PC-3 (cell line): ENCODE measurements around the gene ZNF146. TPM values are rescaled to one million over a fixed set of nuclear protein-coding genes. Genes with fewer than 3 reads are reported as not detected.

Experiments
- ATAC-seq: fragments of 200-7000 bp; cut with Tn5 transposase; 2 replicates; pipeline ENCODE4 v1.9.1; 2020; ENCODE audit warnings: mild to moderate bottlenecking, moderate library complexity
- BruUV-seq: library from RNA; stranded (reverse); fragments of 400-500 nt; replicated peaks from 2 replicates; lab custom pipeline; 2021; lab: Mats Ljungman, UMichigan
- CTCF ChIA-PET: fragments of 300-600 bp; sonication (Branson Sonifier 250); formaldehyde crosslinking; loops from one replicate; lab custom pipeline; 2022; ENCODE audit warnings: antibody characterized with exemption; lab: Charles Lee
- POLR2A ChIA-PET: fragments of 300-600 bp; sonication (Branson Sonifier 250); formaldehyde crosslinking; loops from one replicate; lab custom pipeline; 2022; ENCODE audit warnings: antibody characterized with exemption; ENCODE audit not compliant: unreplicated experiment; lab: Charles Lee
- DNase-seq: peaks from one replicate; pipeline ENCODE4 v3.0.0-alpha.2; 2015
- H2AFZ ChIP-seq: fragments of 300-600 bp; sonication (generic); 2 replicates; pipeline ENCODE4 v1.6.0; 2016; ENCODE audit warnings: antibody characterized with exemption, low read length
- H3F3A ChIP-seq: fragments of 300-600 bp; sonication (generic); one replicate; pipeline ENCODE4 v1.6.0; 2017; ENCODE audit warnings: antibody characterized with exemption, low read length, control low read depth, mild to moderate bottlenecking; ENCODE audit not compliant: unreplicated experiment
- H3K27ac ChIP-seq: fragments of 300-600 bp; sonication (generic); 2 replicates; pipeline ENCODE4 v1.5.1; 2016; ENCODE audit warnings: mild to moderate bottlenecking, low read length
- H3K27me3 ChIP-seq: fragments of 300-600 bp; sonication (generic); 2 replicates; pipeline ENCODE4 v1.6.1; 2016; ENCODE audit warnings: low read length, mixed read lengths
- H3K36me3 ChIP-seq: fragments of 300-600 bp; sonication (generic); 2 replicates; pipeline ENCODE4 v1.6.1; 2016; ENCODE audit warnings: low read depth, mixed run types, low read length, mixed read lengths
- H3K4me1 ChIP-seq: fragments of 300-600 bp; sonication (generic); 2 replicates; pipeline ENCODE4 v1.5.1; 2016; ENCODE audit warnings: low read length; ENCODE audit not compliant: insufficient read depth
- H3K4me2 ChIP-seq: fragments of 300-600 bp; sonication (generic); 2 replicates; pipeline ENCODE4 v1.6.0; 2016; ENCODE audit warnings: low read length
- H3K4me3 ChIP-seq: fragments of 300-600 bp; sonication (generic); 2 replicates; pipeline ENCODE4 v1.5.1; 2016; ENCODE audit warnings: mild to moderate bottlenecking, low read length, mixed read lengths
- H3K79me2 ChIP-seq: fragments of 300-600 bp; sonication (generic); 2 replicates; pipeline ENCODE4 v1.6.1; 2017; ENCODE audit warnings: low read length, mixed read lengths
- H3K9ac ChIP-seq: fragments of 300-600 bp; sonication (generic); 2 replicates; pipeline ENCODE4 v1.6.0; 2016; ENCODE audit warnings: mild to moderate bottlenecking, low read length
- H3K9me2 ChIP-seq: fragments of 300-600 bp; sonication (generic); replicated peaks from 2 replicates; pipeline ENCODE4 v1.6.1; 2016; ENCODE audit warnings: mixed run types, low read length, mixed read lengths
- H3K9me3 ChIP-seq: fragments of 300-600 bp; sonication (generic); 2 replicates; pipeline ENCODE4 v1.6.1; 2016; ENCODE audit warnings: low read length, mixed read lengths
- H4K20me1 ChIP-seq: fragments of 300-600 bp; sonication (generic); 2 replicates; pipeline ENCODE4 v1.6.1; 2016; ENCODE audit warnings: low read length, mixed read lengths
- EZH2 ChIP-seq: fragments of 300-600 bp; sonication (generic); IDR thresholded peaks from one replicate; pipeline ENCODE4 v1.6.1; 2017; ENCODE audit warnings: antibody characterized with exemption, mild to moderate bottlenecking, low read length; ENCODE audit not compliant: unreplicated experiment
- EZH2phosphoT487 ChIP-seq: fragments of 300-600 bp; sonication (generic); IDR thresholded peaks from 2 replicates; pipeline ENCODE4 v1.6.1; 2018; ENCODE audit warnings: mild to moderate bottlenecking, antibody characterized with exemption, low read length, borderline replicate concordance
- intact Hi-C: fragments of 100-400 bp; cut with micrococcal nuclease; formaldehyde crosslinking; loops from 2 replicates; pipeline ENCODE4 v1.9.0; 2023
- total RNA-seq: library from RNA; depleted of rRNA; stranded (reverse); fragments of >200 nt; gene quantifications from 2 replicates; pipeline ENCODE4 v1.2.3, GENCODE V29; 2014
- TF ChIP-seq, protein P1 (sequence below): fragments of 300-600 bp; sonication (generic); conservative IDR thresholded peaks from 2 replicates; pipeline ENCODE4 v1.5.1; 2017; ENCODE audit warnings: antibody characterized with exemption, low read depth, mild to moderate bottlenecking, low read length

Gene ZNF146
- total RNA-seq, 1 experiment from 2014 or later: 78.4 TPM

DNA sequence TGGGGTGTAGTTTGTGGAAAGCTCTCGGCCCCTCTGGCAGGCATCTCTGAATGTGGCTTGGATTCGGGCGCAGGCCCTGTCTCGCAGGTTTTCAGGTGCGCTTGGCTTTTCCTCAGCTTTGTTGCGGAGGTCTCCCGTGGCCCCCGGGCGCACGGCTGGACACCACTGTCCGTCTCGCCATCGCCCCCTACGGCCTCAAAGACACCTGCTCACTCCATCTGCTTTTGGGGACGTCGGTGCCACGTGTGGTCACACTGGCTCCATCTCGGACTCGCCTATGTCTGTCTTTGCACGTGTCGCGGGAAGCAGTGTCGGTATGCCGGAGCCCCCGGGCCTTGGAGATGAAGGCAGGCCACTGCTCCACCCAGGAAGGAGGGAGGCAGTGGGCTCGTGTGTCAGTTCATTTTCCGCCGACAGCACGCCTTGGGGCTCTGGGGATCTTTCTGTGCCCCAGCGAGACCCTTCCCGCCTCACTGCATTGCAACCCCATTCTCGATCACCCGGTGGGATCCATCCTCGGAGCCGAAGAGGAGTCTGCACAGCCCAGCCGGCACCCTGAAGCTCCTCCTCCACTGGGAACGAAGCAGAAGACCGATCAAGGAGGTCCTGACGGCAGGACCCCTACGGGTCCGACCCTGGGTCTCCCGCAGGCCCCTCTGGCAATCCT, 42.1 kb downstream of the ZNF146 start:
- DNase-seq: no peak
- H3K9me2 ChIP-seq: no peaks in the 10 kb centered on the region
- H2AFZ ChIP-seq: no peak overlapping the region
- no peaks in the 10 kb centered on the region for H3K4me1 ChIP-seq
- intact Hi-C loops: no loop called here
- TF ChIP-seq EZH2: no peak
- TF ChIP-seq, protein P1, sequence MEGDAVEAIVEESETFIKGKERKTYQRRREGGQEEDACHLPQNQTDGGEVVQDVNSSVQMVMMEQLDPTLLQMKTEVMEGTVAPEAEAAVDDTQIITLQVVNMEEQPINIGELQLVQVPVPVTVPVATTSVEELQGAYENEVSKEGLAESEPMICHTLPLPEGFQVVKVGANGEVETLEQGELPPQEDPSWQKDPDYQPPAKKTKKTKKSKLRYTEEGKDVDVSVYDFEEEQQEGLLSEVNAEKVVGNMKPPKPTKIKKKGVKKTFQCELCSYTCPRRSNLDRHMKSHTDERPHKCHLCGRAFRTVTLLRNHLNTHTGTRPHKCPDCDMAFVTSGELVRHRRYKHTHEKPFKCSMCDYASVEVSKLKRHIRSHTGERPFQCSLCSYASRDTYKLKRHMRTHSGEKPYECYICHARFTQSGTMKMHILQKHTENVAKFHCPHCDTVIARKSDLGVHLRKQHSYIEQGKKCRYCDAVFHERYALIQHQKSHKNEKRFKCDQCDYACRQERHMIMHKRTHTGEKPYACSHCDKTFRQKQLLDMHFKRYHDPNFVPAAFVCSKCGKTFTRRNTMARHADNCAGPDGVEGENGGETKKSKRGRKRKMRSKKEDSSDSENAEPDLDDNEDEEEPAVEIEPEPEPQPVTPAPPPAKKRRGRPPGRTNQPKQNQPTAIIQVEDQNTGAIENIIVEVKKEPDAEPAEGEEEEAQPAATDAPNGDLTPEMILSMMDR: no peak
- TF ChIP-seq EZH2phosphoT487: no peak
- H3K27me3 ChIP-seq: no peaks in the 10 kb centered on the region
- no TSS peak for BruUV-seq
- H3K9ac ChIP-seq: no peak overlapping the region
- no peaks in the 10 kb centered on the region for H3K79me2 ChIP-seq
- H4K20me1 ChIP-seq: no peaks in the 10 kb centered on the region
- no peak for ATAC-seq
- H3K36me3 ChIP-seq: no peaks in the 10 kb centered on the region
- H3K27ac ChIP-seq: no peak overlapping the region
- no peak overlapping the region for H3K4me2 ChIP-seq
- ChIA-PET POLR2A (no interaction called here), CTCF (no interaction called here)
- no peak overlapping the region for H3K4me3 ChIP-seq
- no peaks in the 10 kb centered on the region for H3F3A ChIP-seq
- no peaks in the 10 kb centered on the region for H3K9me3 ChIP-seq

DNA sequence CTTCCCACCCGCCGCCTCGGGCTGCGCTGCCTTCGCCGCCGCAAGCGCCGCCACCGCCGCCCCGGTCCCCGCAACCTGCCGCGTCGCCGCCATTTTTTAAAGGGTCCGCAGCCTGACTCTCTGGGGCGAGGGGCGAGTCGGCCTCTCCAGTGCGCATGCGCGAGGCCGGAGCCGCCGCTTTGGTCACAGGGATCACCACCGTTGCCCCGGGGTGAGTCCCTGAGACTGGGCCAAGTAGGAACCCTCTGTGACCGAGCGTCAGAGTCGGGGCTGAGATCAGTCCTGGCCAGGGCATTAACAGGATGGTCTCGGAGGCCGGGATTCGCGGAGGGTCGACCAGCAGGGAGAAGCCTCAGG, 42.6 kb downstream of the ZNF146 start:
- Histone ChIP-seq H3K9ac (no peak overlapping the region), H3K27me3 (no peaks in the 10 kb centered on the region), H3K36me3 (no peaks in the 10 kb centered on the region), H3K9me3 (no peaks in the 10 kb centered on the region), H3K9me2 (no peaks in the 10 kb centered on the region), H4K20me1 (no peaks in the 10 kb centered on the region), H3K4me1 (no peaks in the 10 kb centered on the region), H3K79me2 (no peaks in the 10 kb centered on the region), H3K4me3 (no peak overlapping the region), H3K4me2 (no peak overlapping the region), H3F3A (no peaks in the 10 kb centered on the region), H2AFZ (no peak overlapping the region), H3K27ac (no peak overlapping the region)
- ChIA-PET CTCF (no interaction called here), POLR2A (no interaction called here)
- TF ChIP-seq, protein P1: no peak
- TF ChIP-seq EZH2: no peak
- TF ChIP-seq EZH2phosphoT487: no peak
- intact Hi-C loops: no loop called here
- ATAC-seq (no peak), DNase-seq (no peak)
- BruUV-seq: no TSS peak

DNA sequence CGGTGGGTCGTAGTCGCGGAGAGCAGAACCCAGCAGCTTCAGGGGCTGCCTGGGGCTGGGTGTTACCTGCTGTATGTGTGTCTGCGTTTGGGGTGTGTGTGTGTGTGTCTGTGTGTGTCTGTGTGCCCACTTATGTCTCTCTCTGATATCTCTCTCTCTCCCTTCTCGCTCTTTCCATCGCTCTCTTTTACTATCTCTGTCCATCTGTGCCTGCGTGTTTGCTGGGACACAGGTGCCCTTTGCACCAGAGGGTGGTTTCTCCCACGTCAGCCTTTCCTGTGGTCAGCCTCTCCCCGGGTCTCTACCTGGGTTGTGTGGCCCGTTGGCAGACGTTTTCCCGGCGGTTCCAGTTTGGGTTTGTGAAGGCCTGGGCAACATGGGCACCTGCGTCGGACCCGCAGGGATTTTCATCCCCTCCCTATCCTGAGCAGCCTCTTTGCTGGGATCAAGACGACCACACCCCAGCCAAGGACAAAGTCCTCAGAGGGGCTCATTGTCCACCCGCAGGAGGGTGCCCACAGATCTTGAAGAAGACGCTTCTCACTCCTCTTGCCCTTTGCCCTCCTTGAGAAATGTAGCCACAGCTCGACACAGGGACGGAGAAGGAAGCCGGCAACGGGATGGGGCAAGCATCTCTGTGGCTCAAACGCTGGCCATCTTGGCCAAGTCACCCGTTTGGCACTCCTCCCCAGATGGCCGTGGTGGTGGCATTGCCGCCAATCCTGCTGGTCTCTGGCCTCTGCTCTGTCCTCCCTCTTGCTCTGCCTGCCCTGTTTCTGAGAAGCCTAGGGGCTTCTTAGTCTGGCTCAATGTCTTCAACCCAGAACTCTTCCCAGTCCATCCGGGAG, 43.3 kb downstream of the ZNF146 start:
- Histone ChIP-seq H3F3A (no peaks in the 10 kb centered on the region), H3K9ac (no peak overlapping the region), H3K9me3 (no peaks in the 10 kb centered on the region), H3K4me3 (no peak overlapping the region), H3K27me3 (no peaks in the 10 kb centered on the region), H3K4me2 (no peak overlapping the region), H3K27ac (no peak overlapping the region), H3K9me2 (no peaks in the 10 kb centered on the region), H3K4me1 (no peaks in the 10 kb centered on the region), H2AFZ (no peak overlapping the region), H3K36me3 (no peaks in the 10 kb centered on the region), H4K20me1 (no peaks in the 10 kb centered on the region), H3K79me2 (no peaks in the 10 kb centered on the region)
- ChIA-PET CTCF (no interaction called here), POLR2A (no interaction called here)
- intact Hi-C loops: no loop called here
- ATAC-seq (no peak), DNase-seq (no peak)
- TF ChIP-seq, protein P1: no peak
- TF ChIP-seq EZH2phosphoT487 (no peak), EZH2 (no peak)
- no TSS peak for BruUV-seq
